Measurements from ENCODE around the gene ERMN. TPM values are rescaled to one million over a fixed set of nuclear protein-coding genes. Genes with fewer than 3 reads are reported as not detected.

Gene ERMN
- total and polyA plus RNA-seq, 2 of the 13 experiments (the other 11 are each of a cell fraction or from before 2014, with no cell fraction given): not detected

GRCh38 chr2:157337978-157338377, 12.4 kb upstream of the ERMN start:
- H3K79me2 ChIP-seq (ENCODE audit: insufficient read depth, low read length): no peaks in the 10 kb centered on the region
- no peaks in the 10 kb centered on the region for H4K20me1 ChIP-seq (ENCODE audit: insufficient read depth, low read length)
- H3K9ac ChIP-seq (ENCODE audit: insufficient read depth, low read depth, low read length): no peak overlapping the region
- no peaks in the 10 kb centered on the region for H3K4me1 ChIP-seq (ENCODE audit: insufficient read depth, low read length)
- DNase-seq (ENCODE audit: low spot score) (no peak), FAIRE-seq (no peak), ATAC-seq (no peak)
- no peaks in the 10 kb centered on the region for H3K27me3 ChIP-seq (ENCODE audit: control insufficient read depth in 1 of 2, insufficient read depth in 2 of 2, low read length in 2 of 2)
- intact Hi-C loops (cut with micrococcal nuclease; ENCODE audit: unreplicated experiment) (loop anchor here (10.0 kb wide), 1 partner anchor 1963 kb away; no protein-coding TSS in a partner anchor), in situ Hi-C loops (cut with HindIII; ENCODE audit: extremely low pct_ligation_motif_present, low pct_unique_long_range_greater_than_20kb) (no loop called here)
- H3K4me3 ChIP-seq (replicated peaks in 1 of 3; ENCODE audit: insufficient read depth in 1 of 3, low read depth in 2 of 3, low read length in 3 of 3): no peak overlapping the region
- POLR2A ChIA-PET: no interaction called here
- no TSS peak for BruUV-seq (replicated peaks)
- no peak overlapping the region for H2AFZ ChIP-seq (ENCODE audit: low read length)
- WGBS (ENCODE audit: low lambda C conversion rate): 0% methylated on average over 3 of the region's 3 CpGs
- CTCF ChIA-PET (ENCODE audit: low intra/inter-chr PET ratio, low total read pairs): no interaction called here
- H3K9me3 ChIP-seq (ENCODE audit: low read length): no peaks in the 10 kb centered on the region
- no peaks in the 10 kb centered on the region for H3K36me3 ChIP-seq (replicated peaks in 1 of 2; ENCODE audit: control insufficient read depth in 1 of 2, insufficient read depth in 2 of 2, low read length in 2 of 2)
- TF ChIP-seq ZNF629 (CRISPR knock-in tag; conservative IDR thresholded peaks at IDR 0.05): no peak
- TF ChIP-seq ZNF670 (CRISPR knock-in tag; IDR thresholded peaks at IDR 0.05; ENCODE audit: borderline replicate concordance): no peak
- TF ChIP-seq ZFP41 (CRISPR knock-in tag; IDR thresholded peaks at IDR 0.05; ENCODE audit: borderline replicate concordance): no peak
- no peak for TF ChIP-seq ZNF468 (CRISPR knock-in tag; IDR thresholded peaks at IDR 0.05)
- TF ChIP-seq ZNF597 (CRISPR knock-in tag; IDR thresholded peaks at IDR 0.05): no peak
- no peak for TF ChIP-seq ZNF484 (CRISPR knock-in tag; IDR thresholded peaks at IDR 0.05; ENCODE audit: borderline replicate concordance, low read depth)
- H3K4me2 ChIP-seq (ENCODE audit: low read depth, low read length): no peak overlapping the region
- H3K27ac ChIP-seq (ENCODE audit: extremely low read length, insufficient read depth, low read length): no peak overlapping the region
